A673 (cell line): ENCODE results near the gene TFB1M.

Source experiments
- CTCF ChIP-seq: fragments of 300-800, 200-600 bp; sonication (generic); conservative IDR thresholded peaks from 2 replicates; pipeline ENCODE4 v1.5.1; 2017; ENCODE audit warnings: low read depth, mild to moderate bottlenecking, antibody characterized with exemption, low read length, moderate library complexity, mixed read lengths
- EZH2 ChIP-seq: fragments of 200-600 bp; sonication (generic); IDR thresholded peaks from 2 replicates; pipeline ENCODE4 v1.6.1; 2017; ENCODE audit warnings: borderline replicate concordance, low read depth, mild to moderate bottlenecking, mixed read lengths, antibody characterized with exemption, low read length; ENCODE audit not compliant: poor library complexity, severe bottlenecking

GRCh38 chr6:155328539-155329459 lies 14.5 kb upstream of the TFB1M start:
- no peak for TF ChIP-seq CTCF
- no peak for TF ChIP-seq EZH2
